ENCODE results near the gene DHRS7.

Gene DHRS7

GRCh38 chr14:60184905-60185555 is 19.8 kb upstream of the DHRS7 start:
- no peak for DNase-seq (ENCODE audit: low read depth)

- DNase-seq (ENCODE audit: low read depth): peak; percentile 67
Observed at GRCh38 chr14:60184146-60184904, 19.1 kb upstream of the DHRS7 start.

GRCh38 chr14:60183741-60184140 is 18.5 kb upstream of the DHRS7 start:
- DNase-seq (ENCODE audit: low read depth): no peak

- no peak for DNase-seq (ENCODE audit: low read depth)
Observed at GRCh38 chr14:60183138-60183537, 17.9 kb upstream of the DHRS7 start.

- DNase-seq (ENCODE audit: low read depth): no peak
Observed at GRCh38 chr14:60179431-60179869, 14.3 kb upstream of the DHRS7 start.

GRCh38 chr14:60178820-60179219 is 13.6 kb upstream of the DHRS7 start:
- no peak for DNase-seq (ENCODE audit: low read depth)

GRCh38 chr14:60178164-60178563 is 13.0 kb upstream of the DHRS7 start:
- no peak for DNase-seq (ENCODE audit: low read depth)

- DNase-seq (ENCODE audit: low read depth): no peak
Observed at GRCh38 chr14:60175255-60175902, 10.2 kb upstream of the DHRS7 start.

- no peak for DNase-seq (ENCODE audit: low read depth)
Observed at GRCh38 chr14:60174352-60175254, 9.4 kb upstream of the DHRS7 start.

- DNase-seq (ENCODE audit: low read depth): no peak
Observed at GRCh38 chr14:60171690-60172089, 6.5 kb upstream of the DHRS7 start.

GRCh38 chr14:60170948-60171347 is 5.8 kb upstream of the DHRS7 start:
- no peak for DNase-seq (ENCODE audit: low read depth)

GRCh38 chr14:60169722-60170121 is 4.5 kb upstream of the DHRS7 start:
- no peak for DNase-seq (ENCODE audit: low read depth)

GRCh38 chr14:60166142-60166541 is 944 bp upstream of the DHRS7 start:
- no peak for DNase-seq (ENCODE audit: low read depth)

- DNase-seq (ENCODE audit: low read depth): no peak
Observed at GRCh38 chr14:60165547-60165876, 314 bp upstream of the DHRS7 start.

- no peak for DNase-seq (ENCODE audit: low read depth)
Observed at GRCh38 chr14:60164404-60164711, 840 bp downstream of the DHRS7 start.

- DNase-seq (ENCODE audit: low read depth): no peak
Observed at GRCh38 chr14:60163693-60164092, 1.5 kb downstream of the DHRS7 start.

- DNase-seq (ENCODE audit: low read depth): no peak
Observed at GRCh38 chr14:60161196-60162107, 3.7 kb downstream of the DHRS7 start.

GRCh38 chr14:60160422-60160821 is 4.8 kb downstream of the DHRS7 start:
- no peak for DNase-seq (ENCODE audit: low read depth)

GRCh38 chr14:60154671-60155070 is 10.5 kb downstream of the DHRS7 start:
- DNase-seq (ENCODE audit: low read depth): no peak

- DNase-seq (ENCODE audit: low read depth): no peak
Observed at GRCh38 chr14:60153991-60154390, 11.2 kb downstream of the DHRS7 start.

- DNase-seq (ENCODE audit: low read depth): peak; percentile 77
Observed at GRCh38 chr14:60151715-60152114, 13.5 kb downstream of the DHRS7 start.

Measured in stromal cell of bone marrow (primary cell).